Progenitor cell of endocrine pancreas (in vitro differentiated cells): ENCODE results near the gene EYS. TPM values are rescaled to one million over a fixed set of nuclear protein-coding genes. Genes with fewer than 3 reads are reported as not detected.

Source experiments
- DNase-seq: peaks from one replicate; pipeline ENCODE4 v3.0.0; 2021; ENCODE audit warnings: low spot score; ENCODE audit not compliant: unreplicated experiment
- H3K27ac Mint-ChIP-seq: 2 replicates; pipeline ENCODE4 v1.8.0; 2021; ENCODE audit warnings: mild to moderate bottlenecking, moderate library complexity, mixed read lengths
- H3K27me3 Mint-ChIP-seq: 2 replicates; pipeline ENCODE4 v1.8.0; 2021; ENCODE audit warnings: mixed read lengths
- H3K36me3 Mint-ChIP-seq: 2 replicates; pipeline ENCODE4 v1.8.0; 2022; ENCODE audit warnings: mixed read lengths; ENCODE audit not compliant: insufficient read depth
- H3K4me1 Mint-ChIP-seq: 2 replicates; pipeline ENCODE4 v1.8.0; 2021; ENCODE audit warnings: low read depth, mixed read lengths
- H3K4me3 Mint-ChIP-seq: 2 replicates; pipeline ENCODE4 v1.8.0; 2021; ENCODE audit warnings: low read depth, mild to moderate bottlenecking, moderate library complexity, mixed read lengths
- H3K9me3 Mint-ChIP-seq: 2 replicates; pipeline ENCODE4 v1.8.0; 2021; ENCODE audit warnings: low read depth, mixed read lengths
- CTCF ChIP-seq: fragments of 200-600 bp; sonication (generic); IDR thresholded peaks from one replicate; pipeline ENCODE4 v1.5.0; 2021; ENCODE audit warnings: antibody characterized with exemption, mild to moderate bottlenecking; ENCODE audit not compliant: unreplicated experiment
- total RNA-seq: library from RNA; stranded (reverse); gene quantifications from 2 replicates; pipeline ENCODE4 v1.2.1, GENCODE V29; 2021

Gene EYS
- total RNA-seq, 1 donor from 2014 or later, result 0.46 TPM

GRCh38 chr6:64010666-64011065, 1696.4 kb downstream of the EYS start:
- Mint-ChIP-seq H3K4me1 (peaks cover 7% of the 10 kb centered on the region), H3K9me3 (peaks cover 9% of the 10 kb centered on the region), H3K27ac (no peak overlapping the region), H3K4me3 (no peak overlapping the region), H3K36me3 (no peaks in the 10 kb centered on the region), H3K27me3 (no peaks in the 10 kb centered on the region)
- TF ChIP-seq CTCF, result no peak
- DNase-seq, result no peak

DNA sequence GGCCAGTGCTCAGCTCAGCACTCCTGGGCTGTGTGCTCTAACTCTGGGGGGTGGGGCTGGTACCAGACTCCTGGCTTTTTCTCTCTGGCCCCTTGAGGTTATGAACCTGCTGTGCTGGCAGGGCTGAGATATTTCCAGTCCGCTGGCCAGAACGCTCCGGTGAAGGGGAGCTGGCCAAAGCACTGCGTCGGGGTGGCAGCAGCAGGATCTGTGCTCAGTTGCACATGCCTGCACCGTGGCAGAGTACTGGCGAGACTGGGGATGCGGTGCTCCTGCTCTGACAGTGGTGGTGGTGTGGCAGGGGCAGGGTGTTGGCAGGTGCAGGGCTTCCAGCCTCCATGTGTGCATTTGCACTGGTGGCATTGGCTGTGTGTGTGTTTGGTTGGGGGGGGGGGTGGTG, 1697.0 kb downstream of the EYS start:
- no peak overlapping the region for H3K27ac Mint-ChIP-seq
- no peak overlapping the region for H3K4me3 Mint-ChIP-seq
- no peaks in the 10 kb centered on the region for H3K36me3 Mint-ChIP-seq
- H3K27me3 Mint-ChIP-seq, result no peaks in the 10 kb centered on the region
- TF ChIP-seq CTCF, result no peak
- peaks cover 13% of the 10 kb centered on the region for H3K9me3 Mint-ChIP-seq
- H3K4me1 Mint-ChIP-seq, result peaks cover 6% of the 10 kb centered on the region
- DNase-seq, result no peak

DNA sequence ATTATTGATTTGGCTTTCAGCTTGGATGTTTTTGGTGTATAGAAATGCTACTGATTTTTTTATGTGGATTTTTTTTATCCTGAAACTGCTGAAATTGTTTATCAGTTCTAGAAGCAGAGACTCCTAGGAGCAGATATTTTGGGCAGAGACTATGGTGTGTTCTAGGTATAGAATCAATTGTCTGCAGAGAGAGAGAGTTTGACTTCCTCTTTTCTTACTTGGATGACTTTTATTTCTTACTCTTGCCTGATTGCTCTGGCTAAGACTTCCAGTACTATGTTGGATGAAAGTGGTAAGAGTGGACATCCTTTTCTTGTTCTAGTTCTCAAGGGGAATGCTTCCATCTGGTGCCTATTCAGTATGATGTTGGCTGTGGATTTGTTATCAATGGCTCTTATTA, 1700.8 kb downstream of the EYS start:
- H3K27ac Mint-ChIP-seq, result no peak overlapping the region
- no peaks in the 10 kb centered on the region for H3K36me3 Mint-ChIP-seq
- no peaks in the 10 kb centered on the region for H3K4me1 Mint-ChIP-seq
- H3K4me3 Mint-ChIP-seq, result no peak overlapping the region
- H3K9me3 Mint-ChIP-seq, result peaks cover 13% of the 10 kb centered on the region
- H3K27me3 Mint-ChIP-seq, result no peaks in the 10 kb centered on the region
- DNase-seq, result no peak
- TF ChIP-seq CTCF, result no peak

GRCh38 chr6:64000818-64001491, 1706.1 kb downstream of the EYS start:
- no peak overlapping the region for H3K4me3 Mint-ChIP-seq
- H3K36me3 Mint-ChIP-seq, result no peaks in the 10 kb centered on the region
- H3K9me3 Mint-ChIP-seq, result peaks cover 6% of the 10 kb centered on the region
- no peaks in the 10 kb centered on the region for H3K4me1 Mint-ChIP-seq
- no peak for TF ChIP-seq CTCF
- DNase-seq, result no peak
- H3K27me3 Mint-ChIP-seq, result no peaks in the 10 kb centered on the region
- no peak overlapping the region for H3K27ac Mint-ChIP-seq

DNA sequence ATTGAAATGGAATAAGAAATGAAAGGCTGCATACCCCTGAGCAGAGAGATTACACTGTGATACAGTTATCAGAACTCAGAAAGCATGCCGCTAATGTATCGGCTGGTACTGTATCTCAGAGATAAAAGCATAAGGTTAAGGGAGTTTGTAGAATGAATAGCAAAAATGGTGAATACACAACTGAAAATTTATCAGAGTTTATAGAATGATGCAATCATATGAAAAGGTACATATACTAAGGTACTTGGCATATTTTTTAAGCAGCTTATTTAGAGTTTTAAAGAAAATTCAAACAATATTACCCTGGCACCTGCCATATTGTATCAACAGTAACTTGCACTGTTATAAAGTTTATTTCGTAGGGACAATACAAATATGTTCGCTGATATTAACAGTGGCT, 1707.4 kb downstream of the EYS start:
- Mint-ChIP-seq H3K27me3 (no peaks in the 10 kb centered on the region), H3K4me1 (no peaks in the 10 kb centered on the region), H3K27ac (no peak overlapping the region), H3K9me3 (no peaks in the 10 kb centered on the region), H3K36me3 (no peaks in the 10 kb centered on the region), H3K4me3 (no peak overlapping the region)
- TF ChIP-seq CTCF, result no peak
- no peak for DNase-seq
